IMR-90 (cell line): Measurements from ENCODE around the gene RGS7BP. TPM values are rescaled to one million over a fixed set of nuclear protein-coding genes. Genes with fewer than 3 reads are reported as not detected.

Experiments used
- ATAC-seq: fragments of 200-7000 bp; cut with Tn5 transposase; 2 replicates; pipeline ENCODE4 v1.9.1; 2020; ENCODE audit warnings: low read depth, mild to moderate bottlenecking, moderate library complexity
- BruUV-seq: library from RNA; stranded (reverse); fragments of 400-500 nt; replicated peaks from 2 replicates; lab custom pipeline; 2021; lab: Mats Ljungman, UMichigan
- CTCF ChIA-PET: fragments of 300-600 bp; formaldehyde crosslinking; extraction: SDS; loops from one replicate; lab custom pipeline; 2021; ENCODE audit warnings: antibody characterized with exemption; lab: Yijun Ruan, JAX
- POLR2A ChIA-PET: fragments of 300-600 bp; sonication (Branson Sonifier 250); formaldehyde crosslinking; loops from one replicate; lab custom pipeline; 2022; ENCODE audit warnings: antibody characterized with exemption; ENCODE audit not compliant: unreplicated experiment; lab: Charles Lee
- DNase-seq: peaks from one replicate; pipeline ENCODE4 v3.0.0; 2013
- H2AFZ ChIP-seq: replicated peaks from 2 replicates; pipeline ENCODE3; 2013; ENCODE audit warnings: low read length, mild to moderate bottlenecking; ENCODE audit not compliant: poor library complexity
- H2AK5ac ChIP-seq: 2 replicates; pipeline ENCODE4 v1.6.1; 2013; ENCODE audit warnings: low read depth, low read length, inconsistent platforms
- H2AK9ac ChIP-seq: replicated peaks from 2 replicates; pipeline ENCODE3; 2013; ENCODE audit warnings: mild to moderate bottlenecking, low read depth, low read length, moderate library complexity; ENCODE audit not compliant: poor library complexity
- H2BK120ac ChIP-seq: 2 replicates; pipeline ENCODE4 v1.6.1; 2013; ENCODE audit warnings: low read depth, low read length, inconsistent platforms
- H2BK15ac ChIP-seq: 3 replicates; pipeline ENCODE4 v1.6.1; 2013; ENCODE audit warnings: low read depth, low read length, inconsistent platforms
- H2BK20ac ChIP-seq: 2 replicates; pipeline ENCODE4 v1.6.1; 2013; ENCODE audit warnings: low read depth, mild to moderate bottlenecking, inconsistent platforms, low read length, moderate library complexity
- H2BK5ac ChIP-seq: 2 replicates; pipeline ENCODE4 v1.6.1; 2013; ENCODE audit warnings: mild to moderate bottlenecking, low read depth, low read length, inconsistent platforms; ENCODE audit not compliant: poor library complexity, severe bottlenecking
- H3K14ac ChIP-seq: replicated peaks from 2 replicates; pipeline ENCODE4 v1.6.1; 2013; ENCODE audit warnings: low read depth, low read length, inconsistent platforms
- H3K18ac ChIP-seq: 2 replicates; pipeline ENCODE4 v1.6.1; 2013; ENCODE audit warnings: low read depth, low read length, control low read depth
- H3K23ac ChIP-seq: 2 replicates; pipeline ENCODE4 v1.6.1; 2013; ENCODE audit warnings: low read depth, low read length, inconsistent platforms
- H3K27ac ChIP-seq: 2 replicates; pipeline ENCODE4 v1.5.1; 2013; ENCODE audit warnings: mild to moderate bottlenecking, control low read depth, low read length; ENCODE audit not compliant: insufficient read depth
- H3K27me3 ChIP-seq: 2 replicates; pipeline ENCODE4 v1.6.1; 2013; ENCODE audit warnings: low read length; ENCODE audit not compliant: control insufficient read depth, insufficient read depth
- H3K36me3 ChIP-seq: 2 replicates; pipeline ENCODE4 v1.6.1; 2013; ENCODE audit warnings: low read length, mixed read lengths; ENCODE audit not compliant: control insufficient read depth, insufficient read depth
- H3K4ac ChIP-seq: 2 replicates; pipeline ENCODE4 v1.6.1; 2013; ENCODE audit warnings: low read depth, low read length, inconsistent platforms
- H3K4me1 ChIP-seq: 2 replicates; pipeline ENCODE4 v1.6.1; 2013; ENCODE audit warnings: low read length, mixed read lengths; ENCODE audit not compliant: control insufficient read depth, insufficient read depth
- H3K4me2 ChIP-seq: 2 replicates; pipeline ENCODE4 v1.6.1; 2013; ENCODE audit warnings: low read depth, mild to moderate bottlenecking, control low read depth, low read length, moderate library complexity
- H3K4me3 ChIP-seq: 2 replicates; pipeline ENCODE4 v1.5.1; 2013; ENCODE audit warnings: low read depth, mild to moderate bottlenecking, control low read depth, low read length, moderate library complexity; ENCODE audit not compliant: insufficient read depth
- H3K56ac ChIP-seq: 2 replicates; pipeline ENCODE4 v1.6.1; 2013; ENCODE audit warnings: low read length, inconsistent platforms; ENCODE audit not compliant: insufficient read depth; ENCODE audit errors: extremely low read depth
- H3K79me1 ChIP-seq, 2 experiments: 2 replicates each; pipeline ENCODE4 v1.6.1; 2013; ENCODE audit warnings: low read length in 2 of 2, inconsistent platforms in 1 of 2, low read depth in 1 of 2
- H3K9ac ChIP-seq: 2 replicates; pipeline ENCODE4 v1.6.1; 2013; ENCODE audit warnings: low read depth, low read length, control low read depth
- H3K9me1 ChIP-seq: 2 replicates; pipeline ENCODE4 v1.6.1; 2013; ENCODE audit warnings: low read length, inconsistent platforms; ENCODE audit not compliant: insufficient read depth
- H3K9me3 ChIP-seq: 2 replicates; pipeline ENCODE4 v1.6.1; 2013; ENCODE audit warnings: low read length; ENCODE audit not compliant: control insufficient read depth, insufficient read depth
- H4K20me1 ChIP-seq: 2 replicates; pipeline ENCODE4 v1.6.1; 2013; ENCODE audit warnings: low read length, inconsistent platforms; ENCODE audit not compliant: insufficient read depth
- H4K5ac ChIP-seq: 2 replicates; pipeline ENCODE4 v1.6.1; 2013; ENCODE audit warnings: mild to moderate bottlenecking, low read depth, low read length, control low read depth
- H4K8ac ChIP-seq, 2 experiments: 2 replicates each; pipeline ENCODE4 v1.6.1; 2013; ENCODE audit warnings: low read depth in 2 of 2, low read length in 2 of 2, control low read depth in 1 of 2, inconsistent platforms in 1 of 2
- H4K91ac ChIP-seq: 2 replicates; pipeline ENCODE4 v1.6.1; 2013; ENCODE audit warnings: low read depth, low read length, inconsistent platforms; ENCODE audit not compliant: insufficient read depth
- POLR2A ChIP-seq: IDR thresholded peaks from 2 replicates; pipeline ENCODE4 v1.6.1; 2012; ENCODE audit warnings: mild to moderate bottlenecking, low read depth, low read length
- WGBS, 2 experiments: methylation state at CpG; one replicate each; pipeline versions ENCODE4 v1.1.5 to v1.1.7; 2013; ENCODE audit warnings: missing lambda C conversion rate in 2 of 2; ENCODE audit not compliant: insufficient read length in 1 of 2; ENCODE audit errors: extremely low coverage in 2 of 2; 5-methylcytosine and 5-hydroxymethylcytosine counted together
- dilution Hi-C: fragments of 300-500 bp; cut with HindIII; formaldehyde crosslinking; loops from one replicate; pipeline ENCODE4 v1.14.3; 2018; ENCODE audit warnings: low sequenced_read_pairs; ENCODE audit not compliant: unreplicated experiment
- in situ Hi-C: fragments of 300-500 bp; cut with MboI; formaldehyde crosslinking; loops from 3 replicates; pipeline ENCODE4 v1.14.3; 2019; ENCODE audit warnings: low sequenced_read_pairs, inconsistent platforms, mixed read lengths
- intact Hi-C: fragments of 100-400 bp; cut with micrococcal nuclease; formaldehyde crosslinking; loops from 2 replicates; pipeline ENCODE4 v1.10.0; 2022
- polyA plus RNA-seq, 3 experiments: library from polyadenylated mRNA; depleted of rRNA; stranded (reverse); fragments of >200 nt; gene quantifications; 2 replicates each; pipeline ENCODE4 v1.2.3, GENCODE V29; 2012; ENCODE audit warnings: low replicate concordance in 1 of 3
- total RNA-seq: library from RNA; depleted of rRNA; stranded (reverse); fragments of >200 nt; gene quantifications from 2 replicates; pipeline ENCODE4 v1.2.3, GENCODE V29; 2012

RGS7BP gene
- total and polyA plus RNA-seq, 2 of the 4 experiments (the other 2 are of a cell fraction), result not detected

GRCh38 chr5:64619609-64620008 is 113.8 kb downstream of the RGS7BP start:
- no peak for DNase-seq
- H4K20me1 ChIP-seq, result no peaks in the 10 kb centered on the region
- no peak for ATAC-seq
- intact Hi-C loops (no loop called here), in situ Hi-C loops (loop anchor here (5.0 kb wide), 1 partner anchor 387 kb away; no protein-coding TSS in a partner anchor), dilution Hi-C loops (loop anchor here (25.0 kb wide), 1 partner anchor 382 kb away; no protein-coding TSS in a partner anchor)
- H3K14ac ChIP-seq, result no peak overlapping the region
- no TSS peak for BruUV-seq
- H3K4me1 ChIP-seq, result no peaks in the 10 kb centered on the region
- H3K9ac ChIP-seq, result no peak overlapping the region
- no peak overlapping the region for H3K27ac ChIP-seq
- H2BK15ac ChIP-seq, result no peak overlapping the region
- no peak overlapping the region for H2BK5ac ChIP-seq
- no peaks in the 10 kb centered on the region for H3K9me3 ChIP-seq
- no peak overlapping the region for H2AK5ac ChIP-seq
- no peak overlapping the region for H3K4ac ChIP-seq
- no peaks in the 10 kb centered on the region for H3K36me3 ChIP-seq
- H4K8ac ChIP-seq, result no peak overlapping the region
- no peak overlapping the region for H4K5ac ChIP-seq
- ChIA-PET POLR2A (no interaction called here), CTCF (interaction anchor here (1.6 kb wide), 1 partner anchor 9 kb away, joined by 4 read pairs; no protein-coding TSS in a partner anchor)
- H3K23ac ChIP-seq, result no peak overlapping the region
- no peak overlapping the region for H3K4me2 ChIP-seq
- peaks cover 18% of the 10 kb centered on the region for H3K27me3 ChIP-seq
- no peak overlapping the region for H2BK20ac ChIP-seq
- H2AFZ ChIP-seq, result no peak overlapping the region
- no peaks in the 10 kb centered on the region for H3K79me1 ChIP-seq
- no peak overlapping the region for H3K4me3 ChIP-seq
- no peak overlapping the region for H2BK120ac ChIP-seq
- WGBS, 2 experiments, result no CpG with 5 or more reads among the region's 3 CpGs
- H3K56ac ChIP-seq, result no peak overlapping the region
- H4K91ac ChIP-seq, result no peak overlapping the region
- TF ChIP-seq POLR2A, result no peak
- H2AK9ac ChIP-seq, result no peak overlapping the region
- H3K18ac ChIP-seq, result no peak overlapping the region
- no peaks in the 10 kb centered on the region for H3K9me1 ChIP-seq
